NAMALWA (cell line): ENCODE data around the gene GRIN3A.
"Not testable (repeated sequence)": the region's sequence is repeated elsewhere in the genome, so short reads cannot be mapped to it uniquely, and the experiment has no call there.

ENCODE experiments used
- DNase-seq: peaks from one replicate; pipeline ENCODE4 v3.0.0-alpha.2; 2015; ENCODE audit warnings: low spot score

GRIN3A gene

DNA sequence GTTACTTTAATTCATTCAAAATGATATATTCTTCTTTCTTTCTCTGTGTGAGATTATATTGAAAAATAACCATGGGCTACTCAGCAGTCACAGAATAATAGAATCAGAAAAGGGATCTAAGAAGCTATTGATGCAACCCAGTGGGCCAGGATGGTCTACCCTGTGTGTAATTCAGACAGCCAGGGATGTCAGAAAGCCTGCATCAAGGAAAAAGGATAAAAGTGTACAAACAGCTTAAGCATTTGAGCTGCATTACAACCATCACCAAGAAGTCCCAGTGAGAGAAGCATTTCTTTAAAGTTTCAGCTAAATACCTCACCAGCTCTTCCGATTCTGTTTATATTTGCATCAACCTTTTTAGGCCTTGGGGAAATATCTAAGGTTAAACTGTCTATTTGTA lies 105.8 kb downstream of the GRIN3A start:
- DNase-seq = no peak

- DNase-seq = no peak
Measured at GRCh38 chr9:101631892-101632291, 106.6 kb downstream of the GRIN3A start.

DNA sequence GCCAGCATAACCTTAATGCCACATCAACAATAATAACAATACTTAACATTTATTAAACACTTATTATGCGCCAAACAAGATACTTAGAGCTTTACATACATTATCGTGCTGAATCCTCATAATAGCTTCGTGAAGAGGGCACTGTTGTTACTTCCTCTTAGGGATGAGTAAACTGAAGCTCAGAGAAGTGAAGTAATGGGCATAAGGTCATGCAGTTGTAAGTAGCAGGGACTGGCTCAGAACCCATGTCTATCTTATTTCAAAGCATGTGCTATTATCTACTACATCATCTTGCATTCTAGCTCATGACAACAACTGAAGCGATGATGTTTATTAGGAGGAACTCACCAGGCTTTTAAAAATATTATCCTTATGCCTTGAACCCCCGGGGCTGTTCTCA lies 108.8 kb downstream of the GRIN3A start:
- no peak for DNase-seq

- no peak for DNase-seq
Measured at GRCh38 chr9:101628173-101628572, 110.3 kb downstream of the GRIN3A start.

DNA sequence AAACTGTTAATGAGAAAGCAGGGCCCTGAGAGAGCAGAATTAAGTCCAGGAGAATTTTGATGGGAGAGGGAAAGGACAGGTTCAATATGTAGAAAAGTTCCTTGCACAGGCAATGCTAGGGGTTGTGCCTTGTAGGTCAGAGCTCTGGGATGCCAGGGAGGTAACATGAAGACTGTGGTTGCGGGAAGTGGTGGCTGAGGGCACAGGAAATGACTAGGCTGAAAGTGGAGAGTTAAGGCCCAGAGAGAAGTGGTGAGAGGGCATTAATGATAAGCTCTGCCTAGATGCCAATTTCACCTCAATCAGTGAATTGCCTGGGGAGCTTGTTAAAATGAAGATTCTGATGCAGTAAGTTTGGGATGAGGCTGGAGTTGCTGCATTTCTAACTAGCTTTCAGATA lies 112.2 kb downstream of the GRIN3A start:
- no peak for DNase-seq

- no peak for DNase-seq
Measured at GRCh38 chr9:101625876-101626275, 112.6 kb downstream of the GRIN3A start.

DNA sequence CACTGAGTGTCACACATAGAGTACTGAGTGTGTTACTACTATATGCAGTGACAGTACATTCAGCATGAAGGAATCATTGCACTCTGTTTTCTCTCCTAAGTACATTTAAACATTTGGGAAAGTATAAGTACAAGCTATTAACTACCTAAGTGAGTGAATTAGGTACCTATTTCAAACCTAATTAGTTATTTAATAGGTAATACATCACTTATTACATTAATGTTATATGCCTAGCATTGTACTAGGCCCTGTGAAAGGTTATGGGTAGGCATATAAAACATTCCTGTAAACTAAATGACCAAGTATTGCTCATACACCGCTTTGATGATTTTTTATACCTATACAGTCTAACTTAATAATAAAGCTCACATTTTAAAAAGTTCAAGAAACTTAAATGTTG lies 118.0 kb downstream of the GRIN3A start:
- DNase-seq = no peak

DNA sequence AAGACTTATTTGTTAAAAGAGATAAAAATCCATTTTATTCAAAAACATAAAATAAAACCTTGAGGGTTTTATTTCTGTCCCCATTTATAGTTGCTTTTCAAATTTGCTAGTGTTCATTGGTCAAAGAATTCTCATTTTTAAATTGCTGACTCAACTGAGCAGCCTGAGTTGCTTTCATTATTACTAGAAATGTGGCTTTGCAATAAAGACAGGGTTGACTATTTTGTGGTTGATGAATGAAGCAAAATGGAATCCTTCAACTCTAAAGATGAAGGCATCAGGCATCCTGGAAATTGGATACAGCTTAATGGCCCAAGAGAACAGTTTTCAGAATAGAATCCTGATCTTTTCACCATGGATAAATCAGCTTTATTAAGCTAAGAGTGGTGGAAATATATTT lies 119.7 kb downstream of the GRIN3A start:
- DNase-seq = no peak

DNA sequence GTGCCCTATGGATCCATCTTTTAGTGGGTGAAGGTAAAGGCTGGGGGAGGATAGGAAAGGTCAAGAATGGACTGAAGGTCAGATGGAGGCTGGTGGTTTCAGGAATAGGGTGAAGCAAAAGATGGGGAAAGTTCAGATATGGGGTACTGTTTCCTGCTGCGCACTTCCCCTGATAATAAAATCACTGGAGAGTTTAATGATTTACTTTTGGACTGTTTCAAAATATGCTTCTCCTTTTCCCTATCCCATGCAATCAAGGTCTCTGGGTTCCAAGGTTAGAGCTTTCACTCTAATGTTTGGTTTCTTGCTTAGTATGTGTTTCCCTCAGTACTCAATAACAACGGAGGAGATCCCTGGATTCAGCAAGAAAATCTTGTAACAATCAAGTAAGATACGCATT lies 132.9 kb downstream of the GRIN3A start:
- no peak for DNase-seq

- no peak for DNase-seq
Measured at GRCh38 chr9:101604296-101604695, 134.2 kb downstream of the GRIN3A start.

GRCh38 chr9:101601904-101602765 lies 136.3 kb downstream of the GRIN3A start:
- DNase-seq = peak; percentile 67

GRCh38 chr9:101594796-101595195 lies 143.7 kb downstream of the GRIN3A start, which contains the start of gene PPP3R2:
PPP3R2 (minus strand) TSS chr9:101594969; CDS start chr9:101594921, 48 bp downstream.
- no peak for DNase-seq

DNA sequence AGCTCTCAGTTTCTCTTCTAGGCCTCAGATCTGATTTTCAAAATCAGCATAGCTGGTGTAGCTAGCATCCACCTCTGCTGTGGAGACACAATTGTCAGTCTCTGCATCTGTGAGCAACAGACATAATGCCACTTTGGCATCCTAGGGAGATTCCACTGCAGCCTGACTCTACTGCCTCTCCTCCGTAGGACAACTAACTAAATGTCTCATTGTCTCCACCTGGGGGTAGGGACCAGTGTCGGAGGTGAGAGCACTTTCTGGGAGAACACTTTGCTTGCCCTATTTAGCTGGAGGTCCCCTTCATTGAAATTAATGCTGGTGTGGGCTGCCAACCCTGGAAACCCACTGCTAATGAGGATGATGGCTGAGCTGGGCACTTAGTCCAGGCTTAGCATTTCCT lies 145.1 kb downstream of the GRIN3A start:
- no peak for DNase-seq

- no peak for DNase-seq
Measured at GRCh38 chr9:101592788-101593187, 145.7 kb downstream of the GRIN3A start.

DNA sequence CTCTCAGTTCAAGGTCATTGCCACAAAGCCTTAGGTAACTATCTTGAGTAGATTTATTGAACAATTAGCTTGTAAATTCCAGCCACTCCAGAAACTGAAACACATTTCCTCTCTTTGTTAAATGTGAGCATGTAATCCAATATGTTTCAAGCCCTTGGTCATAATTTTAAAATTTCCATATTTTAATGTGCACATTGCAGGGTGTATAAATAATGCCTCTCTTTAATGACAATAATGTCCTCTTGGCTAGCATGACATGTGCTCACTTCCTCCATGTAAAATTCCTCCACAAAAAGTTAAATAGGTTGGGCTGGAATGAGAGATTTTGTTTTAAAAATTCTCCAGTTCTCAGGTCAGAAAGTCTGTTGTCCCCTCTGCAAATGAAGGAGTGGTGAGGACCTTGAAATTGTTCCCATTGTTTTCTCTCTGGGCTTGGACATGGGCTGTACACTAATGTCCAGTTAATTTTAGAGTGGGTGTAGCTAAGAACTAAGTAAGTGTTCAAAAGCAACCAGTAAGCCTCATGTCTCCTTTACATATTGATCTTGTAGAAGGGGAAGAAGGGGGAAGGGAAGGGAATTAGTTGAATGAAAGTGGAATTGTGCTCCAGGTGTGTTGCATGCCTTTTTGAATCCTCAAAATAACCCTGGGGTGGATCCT lies 146.5 kb downstream of the GRIN3A start:
- DNase-seq = no peak

- no peak for DNase-seq
Measured at GRCh38 chr9:101590901-101591300, 147.5 kb downstream of the GRIN3A start.

GRCh38 chr9:101590074-101590473 lies 148.4 kb downstream of the GRIN3A start:
- not testable (repeated sequence) for DNase-seq

DNA sequence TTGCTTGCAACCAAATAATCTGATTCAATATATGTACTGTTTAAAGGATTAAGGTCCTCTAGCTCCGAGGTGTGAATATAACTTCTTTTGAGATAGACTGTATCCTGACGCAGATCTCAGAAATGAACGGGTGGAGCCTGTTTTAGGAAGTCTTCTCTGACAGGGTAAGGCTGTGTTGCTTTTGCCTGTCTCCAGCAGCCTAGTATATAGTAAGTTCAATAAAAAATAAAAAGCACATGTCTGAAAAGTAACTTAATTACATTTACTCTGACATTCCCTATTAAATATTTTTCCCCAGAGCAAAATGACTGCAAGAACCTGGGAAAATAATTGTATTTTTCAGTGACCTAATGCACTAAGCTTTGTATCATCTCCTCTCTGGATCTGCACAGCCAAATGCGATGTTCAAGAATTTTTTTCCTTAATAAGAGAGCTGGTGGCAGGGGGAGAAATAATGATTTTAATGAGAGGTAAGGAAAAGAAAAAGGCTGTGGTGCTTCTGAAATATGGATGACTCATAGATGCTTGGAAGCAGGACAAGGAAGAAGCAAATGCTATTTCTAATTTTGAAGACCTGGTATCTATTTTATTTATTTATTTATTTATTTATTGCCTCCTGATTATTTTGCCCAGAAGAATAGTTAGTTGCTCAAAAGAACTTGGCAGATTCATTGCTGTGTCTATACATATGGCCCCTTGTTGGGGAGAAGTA lies 151.0 kb downstream of the GRIN3A start:
- DNase-seq = no peak

DNA sequence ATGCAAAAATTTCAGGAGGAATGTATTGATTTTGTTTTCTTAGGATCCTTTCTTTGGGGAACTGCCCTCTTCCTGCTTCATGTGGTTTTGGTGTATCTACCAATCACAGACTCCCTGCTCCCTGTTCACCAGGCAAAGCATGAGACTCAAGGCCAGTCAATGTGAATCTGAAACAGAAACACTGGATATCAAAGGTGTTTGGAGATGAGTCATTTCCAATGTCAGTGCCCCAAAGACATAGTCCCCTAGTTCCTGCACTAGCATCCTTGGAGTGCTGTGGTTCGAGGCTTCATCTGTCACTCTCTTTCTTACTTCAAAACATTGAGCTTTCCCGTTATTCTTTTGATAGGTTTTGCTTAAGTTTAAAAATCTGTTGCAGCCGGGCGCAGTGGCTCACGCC lies 151.8 kb downstream of the GRIN3A start:
- no peak for DNase-seq

GRCh38 chr9:101585740-101586139 lies 152.7 kb downstream of the GRIN3A start:
- DNase-seq = no peak

GRCh38 chr9:101582553-101582952 lies 155.9 kb downstream of the GRIN3A start:
- DNase-seq = no peak

DNA sequence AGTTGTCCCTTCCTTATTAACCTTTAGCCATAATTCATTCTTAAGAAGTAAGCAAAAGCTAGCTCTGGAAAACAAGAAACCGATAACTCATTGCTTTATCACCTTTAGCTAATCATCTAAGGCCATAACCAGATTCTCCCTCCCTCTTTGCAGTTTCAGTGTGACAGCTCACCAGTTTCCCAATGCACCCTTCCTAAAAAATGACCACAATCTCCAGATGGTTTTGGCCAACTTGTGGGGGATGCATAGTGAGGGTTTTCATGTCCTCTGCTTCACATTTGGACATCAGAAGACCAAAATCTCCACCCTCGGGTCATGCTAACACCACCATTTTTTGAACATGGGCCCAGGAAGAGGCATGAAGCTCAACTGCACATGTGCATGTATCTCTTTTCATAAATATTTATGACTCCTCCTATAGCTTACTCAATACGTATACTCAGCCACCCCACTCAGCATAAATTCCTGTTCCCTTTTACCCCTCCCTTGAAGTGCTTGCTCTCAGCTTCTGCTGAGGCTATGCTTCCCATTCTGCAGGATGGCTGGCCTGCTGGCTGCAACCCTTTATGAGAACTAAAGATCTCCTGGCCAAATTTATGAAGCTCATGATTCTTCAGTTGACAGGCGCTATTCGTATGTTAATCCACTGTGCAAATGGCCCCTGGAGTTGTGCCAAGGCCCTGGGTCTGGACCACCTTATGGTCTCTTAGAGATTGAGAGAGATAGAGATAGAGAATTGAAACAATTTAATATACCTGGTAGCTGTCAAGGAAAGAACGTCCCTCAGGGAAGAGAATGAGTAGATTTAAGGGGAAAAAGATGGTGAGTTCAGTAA lies 158.5 kb downstream of the GRIN3A start:
- no peak for DNase-seq
